Smooth muscle cell (in vitro differentiated cells): ENCODE measurements around the gene RPL19. TPM values are rescaled to one million over a fixed set of nuclear protein-coding genes. Genes with fewer than 3 reads are reported as not detected.

Source experiments
- DNase-seq: peaks from one replicate; lab custom pipeline; 2025; ENCODE audit not compliant: unreplicated experiment; lab: John Stamatoyannopoulos, UW
- H2AFZ ChIP-seq: fragments of 200-600 bp; sonication (generic); 2 replicates; pipeline ENCODE4 v1.6.0; 2016; ENCODE audit warnings: antibody characterized with exemption, low read depth, mild to moderate bottlenecking
- H3F3A ChIP-seq: fragments of 200-600 bp; sonication (generic); 2 replicates; pipeline ENCODE4 v1.6.0; 2017; ENCODE audit warnings: antibody characterized with exemption, low read depth
- H3K27ac ChIP-seq: fragments of 200-600 bp; sonication (generic); 2 replicates; pipeline ENCODE4 v1.5.1; 2016; ENCODE audit warnings: low read depth, mild to moderate bottlenecking
- H3K27me3 ChIP-seq: fragments of 200-600 bp; sonication (generic); 2 replicates; pipeline ENCODE4 v1.6.1; 2016; ENCODE audit warnings: low read depth, mild to moderate bottlenecking
- H3K36me3 ChIP-seq: fragments of 200-600 bp; sonication (generic); 2 replicates; pipeline ENCODE4 v1.5.1; 2016; ENCODE audit warnings: low read depth
- H3K4me1 ChIP-seq: fragments of 200-600 bp; sonication (generic); 2 replicates; pipeline ENCODE4 v1.5.1; 2016; ENCODE audit warnings: low read depth
- H3K4me2 ChIP-seq: fragments of 200-600 bp; sonication (generic); 2 replicates; pipeline ENCODE4 v1.6.0; 2016; ENCODE audit warnings: mild to moderate bottlenecking
- H3K4me3 ChIP-seq: fragments of 200-600 bp; sonication (generic); 2 replicates; pipeline ENCODE4 v1.5.1; 2016; ENCODE audit warnings: mild to moderate bottlenecking
- H3K79me2 ChIP-seq: fragments of 200-600 bp; sonication (generic); 2 replicates; pipeline ENCODE4 v1.6.0; 2016; ENCODE audit warnings: low read depth, mild to moderate bottlenecking
- H3K9ac ChIP-seq: fragments of 200-600 bp; sonication (generic); 2 replicates; pipeline ENCODE4 v1.6.0; 2016; ENCODE audit warnings: low read depth
- H3K9me3 ChIP-seq: fragments of 200-600 bp; sonication (generic); replicated peaks from 2 replicates; pipeline ENCODE4 v1.5.1; 2016; ENCODE audit warnings: low read depth
- H4K20me1 ChIP-seq: fragments of 200-600 bp; sonication (generic); 2 replicates; pipeline ENCODE4 v1.6.0; 2016; ENCODE audit warnings: low read depth
- CTCF ChIP-seq: fragments of 200-600 bp; sonication (generic); IDR thresholded peaks from 2 replicates; pipeline ENCODE4 v1.5.1; 2017; ENCODE audit warnings: borderline replicate concordance, mild to moderate bottlenecking, antibody characterized with exemption; ENCODE audit not compliant: insufficient read depth, poor library complexity, severe bottlenecking
- WGBS: methylation state at CpG from one replicate; pipeline ENCODE4 v1.1.7; 2016; ENCODE audit warnings: low lambda C conversion rate; 5-methylcytosine and 5-hydroxymethylcytosine counted together
- polyA plus RNA-seq: library from polyadenylated mRNA; unstranded; fragments of >200 nt; fragmentation: Nextera tagmentation; extraction: Ambion mirVana; gene quantifications from 2 replicates; pipeline ENCODE4 v1.2.1, GENCODE V29; 2016
- total RNA-seq: library from RNA; depleted of rRNA; stranded (reverse); fragments of >200 nt; gene quantifications from 2 replicates; pipeline ENCODE4 v1.2.3, GENCODE V29; 2014

The RPL19 gene
- 2,264 and 2,675 TPM in 2 replicates for total RNA-seq
- 818 and 934 TPM in 2 replicates for polyA plus RNA-seq

GRCh38 chr17:39200070-39200879, at the start of gene RPL19:
Gene RPL19 (plus strand): TSS chr17:39200283. CDS start chr17:39200345, 62 bp downstream.
- Histone ChIP-seq H3K4me2 (peak within 1 kb of the TSS; percentile 98), H3K9me3 (no peaks in the 10 kb centered on the region), H3K4me3 (peak within 1 kb of the TSS; percentile 91), H3F3A (peaks cover 31% of the 10 kb centered on the region), H3K36me3 (peaks cover 9% of the 10 kb centered on the region), H3K9ac (peak within 1 kb of the TSS; percentile 100), H3K4me1 (peaks cover 36% of the 10 kb centered on the region), H4K20me1 (peaks cover 36% of the 10 kb centered on the region), H2AFZ (peak within 1 kb of the TSS; percentile 97), H3K79me2 (peaks cover 30% of the 10 kb centered on the region), H3K27ac (peak within 1 kb of the TSS; percentile 99), H3K27me3 (no peaks in the 10 kb centered on the region)
- DNase-seq: peak; percentile 70
- under 1% methylated on average over 49 of the region's 52 CpGs for WGBS
- no peak for TF ChIP-seq CTCF

GRCh38 chr17:39150795-39151149, 49.3 kb upstream of the RPL19 start:
- H3K79me2 ChIP-seq: no peaks in the 10 kb centered on the region
- no peaks in the 10 kb centered on the region for H3K36me3 ChIP-seq
- DNase-seq: no peak
- H3K9me3 ChIP-seq: no peaks in the 10 kb centered on the region
- no peak overlapping the region for H2AFZ ChIP-seq
- no peak overlapping the region for H3K27ac ChIP-seq
- peak overlapping the region; percentile 84 for H3K4me2 ChIP-seq
- no peak overlapping the region for H3K9ac ChIP-seq
- WGBS: 39% methylated on average over 5 of the region's 5 CpGs
- H3F3A ChIP-seq: no peaks in the 10 kb centered on the region
- H3K4me1 ChIP-seq: peaks cover 6% of the 10 kb centered on the region
- H3K4me3 ChIP-seq: peak overlapping the region; percentile 72
- H4K20me1 ChIP-seq: no peaks in the 10 kb centered on the region
- H3K27me3 ChIP-seq: peaks cover 11% of the 10 kb centered on the region
- no peak for TF ChIP-seq CTCF

- TF ChIP-seq CTCF: no peak
- H3K4me1 ChIP-seq: peaks cover 6% of the 10 kb centered on the region
- no peaks in the 10 kb centered on the region for H4K20me1 ChIP-seq
- no peak for DNase-seq
- peak within 1 kb of the TSS; percentile 72 for H3K4me3 ChIP-seq
- no peaks in the 10 kb centered on the region for H3K36me3 ChIP-seq
- H3F3A ChIP-seq: no peaks in the 10 kb centered on the region
- no peak within 1 kb of the TSS for H3K9ac ChIP-seq
- peaks cover 11% of the 10 kb centered on the region for H3K27me3 ChIP-seq
- 1% methylated on average over 32 of the region's 68 CpGs for WGBS
- peak within 1 kb of the TSS; percentile 84 for H3K4me2 ChIP-seq
- H2AFZ ChIP-seq: peak within 1 kb of the TSS; percentile 26
- no peaks in the 10 kb centered on the region for H3K9me3 ChIP-seq
- H3K27ac ChIP-seq: no peak within 1 kb of the TSS
- H3K79me2 ChIP-seq: no peaks in the 10 kb centered on the region
Observed at GRCh38 chr17:39151150-39151942, 48.7 kb upstream of the RPL19 start, which contains the start of gene PLXDC1. Gene PLXDC1 (minus strand): TSS chr17:39151637. CDS start chr17:39151437, 200 bp downstream.
